Liver (tissue), 3 donors: Measurements from ENCODE around the gene COX17.

ENCODE experiments used
- FOXA1 ChIP-seq: IDR thresholded peaks from 2 replicates; pipeline ENCODE4 v1.6.1; 2016; ENCODE audit warnings: antibody characterized with exemption
- GABPA ChIP-seq, 2 donors: IDR thresholded peaks in 1 of 2; conservative IDR thresholded peaks in 1 of 2; 2 replicates each; pipeline ENCODE4 v1.6.1; 2016; ENCODE audit warnings: antibody characterized with exemption in 2 of 2, mild to moderate bottlenecking in 1 of 2, moderate library complexity in 1 of 2
- HNF4G ChIP-seq: IDR thresholded peaks from 2 replicates; pipeline ENCODE4 v1.6.1; 2016; ENCODE audit warnings: antibody characterized with exemption
- NR2F2 ChIP-seq: IDR thresholded peaks from 2 replicates; pipeline ENCODE4 v1.6.1; 2016; ENCODE audit warnings: antibody characterized with exemption
- RAD21 ChIP-seq, 2 donors: IDR thresholded peaks; 2 replicates each; pipeline ENCODE4 v1.6.1; 2016; ENCODE audit warnings: antibody characterized with exemption in 2 of 2, mild to moderate bottlenecking in 2 of 2
- RXRA ChIP-seq, 2 donors: IDR thresholded peaks; 2 replicates each; pipeline ENCODE4 v1.6.1; 2017 to 2018; ENCODE audit warnings: antibody characterized with exemption in 2 of 2, mild to moderate bottlenecking in 1 of 2
- SP1 ChIP-seq: IDR thresholded peaks from 2 replicates; pipeline ENCODE4 v1.6.1; 2018; ENCODE audit warnings: antibody characterized with exemption, mild to moderate bottlenecking
- TAF1 ChIP-seq: conservative IDR thresholded peaks from 2 replicates; pipeline ENCODE4 v1.6.1; 2016; ENCODE audit warnings: antibody characterized with exemption, mild to moderate bottlenecking
- YY1 ChIP-seq: IDR thresholded peaks from 2 replicates; pipeline ENCODE4 v1.6.1; 2016; ENCODE audit warnings: antibody characterized with exemption, mild to moderate bottlenecking
- TF ChIP-seq, protein P1 (sequence below): fragments of 150-350 bp; IDR thresholded peaks from 2 replicates; pipeline ENCODE4 v1.5.1; 2017; ENCODE audit warnings: improper control_type of control experiment, low read depth, low read length; ENCODE audit not compliant: missing input control
- TF ChIP-seq, protein P2 (sequence below): IDR thresholded peaks from 2 replicates; pipeline ENCODE4 v1.6.1; 2016; ENCODE audit warnings: antibody characterized with exemption
- TF ChIP-seq, protein P3 (sequence below): IDR thresholded peaks from 2 replicates; pipeline ENCODE4 v1.6.1; 2016; ENCODE audit warnings: antibody characterized with exemption, mild to moderate bottlenecking
- TF ChIP-seq, protein P4 (sequence below): IDR thresholded peaks from 2 replicates; pipeline ENCODE4 v1.6.1; 2016; ENCODE audit warnings: antibody characterized with exemption
- TF ChIP-seq, protein P5 (sequence below): IDR thresholded peaks from 2 replicates; pipeline ENCODE4 v1.6.1; 2016; ENCODE audit warnings: antibody characterized with exemption
- donor health status: healthy.
- donor health status: healthy.

DNA sequence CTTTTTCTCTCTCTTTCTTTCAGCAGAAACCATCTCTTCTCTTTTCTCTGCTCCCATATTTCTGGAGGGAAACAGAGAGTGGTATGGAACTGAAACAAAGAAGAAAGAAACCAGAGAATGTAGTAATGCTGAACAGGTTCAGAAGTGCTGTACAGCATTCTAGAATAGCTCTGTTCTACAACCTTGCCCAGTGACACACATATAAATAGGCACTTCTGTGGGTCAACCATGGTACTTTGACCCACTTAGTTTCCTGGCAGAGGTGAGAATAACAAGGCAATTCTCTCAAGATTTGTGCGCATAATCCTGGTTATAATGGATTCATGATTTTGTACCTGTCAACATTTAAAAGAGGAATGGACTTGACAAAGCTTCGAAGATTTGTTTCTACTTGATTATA, 37.9 kb upstream of the COX17 start:
- TF ChIP-seq, protein P1, sequence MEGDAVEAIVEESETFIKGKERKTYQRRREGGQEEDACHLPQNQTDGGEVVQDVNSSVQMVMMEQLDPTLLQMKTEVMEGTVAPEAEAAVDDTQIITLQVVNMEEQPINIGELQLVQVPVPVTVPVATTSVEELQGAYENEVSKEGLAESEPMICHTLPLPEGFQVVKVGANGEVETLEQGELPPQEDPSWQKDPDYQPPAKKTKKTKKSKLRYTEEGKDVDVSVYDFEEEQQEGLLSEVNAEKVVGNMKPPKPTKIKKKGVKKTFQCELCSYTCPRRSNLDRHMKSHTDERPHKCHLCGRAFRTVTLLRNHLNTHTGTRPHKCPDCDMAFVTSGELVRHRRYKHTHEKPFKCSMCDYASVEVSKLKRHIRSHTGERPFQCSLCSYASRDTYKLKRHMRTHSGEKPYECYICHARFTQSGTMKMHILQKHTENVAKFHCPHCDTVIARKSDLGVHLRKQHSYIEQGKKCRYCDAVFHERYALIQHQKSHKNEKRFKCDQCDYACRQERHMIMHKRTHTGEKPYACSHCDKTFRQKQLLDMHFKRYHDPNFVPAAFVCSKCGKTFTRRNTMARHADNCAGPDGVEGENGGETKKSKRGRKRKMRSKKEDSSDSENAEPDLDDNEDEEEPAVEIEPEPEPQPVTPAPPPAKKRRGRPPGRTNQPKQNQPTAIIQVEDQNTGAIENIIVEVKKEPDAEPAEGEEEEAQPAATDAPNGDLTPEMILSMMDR = no peak
- TF ChIP-seq, protein P2, sequence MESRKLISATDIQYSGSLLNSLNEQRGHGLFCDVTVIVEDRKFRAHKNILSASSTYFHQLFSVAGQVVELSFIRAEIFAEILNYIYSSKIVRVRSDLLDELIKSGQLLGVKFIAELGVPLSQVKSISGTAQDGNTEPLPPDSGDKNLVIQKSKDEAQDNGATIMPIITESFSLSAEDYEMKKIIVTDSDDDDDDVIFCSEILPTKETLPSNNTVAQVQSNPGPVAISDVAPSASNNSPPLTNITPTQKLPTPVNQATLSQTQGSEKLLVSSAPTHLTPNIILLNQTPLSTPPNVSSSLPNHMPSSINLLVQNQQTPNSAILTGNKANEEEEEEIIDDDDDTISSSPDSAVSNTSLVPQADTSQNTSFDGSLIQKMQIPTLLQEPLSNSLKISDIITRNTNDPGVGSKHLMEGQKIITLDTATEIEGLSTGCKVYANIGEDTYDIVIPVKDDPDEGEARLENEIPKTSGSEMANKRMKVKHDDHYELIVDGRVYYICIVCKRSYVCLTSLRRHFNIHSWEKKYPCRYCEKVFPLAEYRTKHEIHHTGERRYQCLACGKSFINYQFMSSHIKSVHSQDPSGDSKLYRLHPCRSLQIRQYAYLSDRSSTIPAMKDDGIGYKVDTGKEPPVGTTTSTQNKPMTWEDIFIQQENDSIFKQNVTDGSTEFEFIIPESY = no peak
- TF ChIP-seq, protein P3, sequence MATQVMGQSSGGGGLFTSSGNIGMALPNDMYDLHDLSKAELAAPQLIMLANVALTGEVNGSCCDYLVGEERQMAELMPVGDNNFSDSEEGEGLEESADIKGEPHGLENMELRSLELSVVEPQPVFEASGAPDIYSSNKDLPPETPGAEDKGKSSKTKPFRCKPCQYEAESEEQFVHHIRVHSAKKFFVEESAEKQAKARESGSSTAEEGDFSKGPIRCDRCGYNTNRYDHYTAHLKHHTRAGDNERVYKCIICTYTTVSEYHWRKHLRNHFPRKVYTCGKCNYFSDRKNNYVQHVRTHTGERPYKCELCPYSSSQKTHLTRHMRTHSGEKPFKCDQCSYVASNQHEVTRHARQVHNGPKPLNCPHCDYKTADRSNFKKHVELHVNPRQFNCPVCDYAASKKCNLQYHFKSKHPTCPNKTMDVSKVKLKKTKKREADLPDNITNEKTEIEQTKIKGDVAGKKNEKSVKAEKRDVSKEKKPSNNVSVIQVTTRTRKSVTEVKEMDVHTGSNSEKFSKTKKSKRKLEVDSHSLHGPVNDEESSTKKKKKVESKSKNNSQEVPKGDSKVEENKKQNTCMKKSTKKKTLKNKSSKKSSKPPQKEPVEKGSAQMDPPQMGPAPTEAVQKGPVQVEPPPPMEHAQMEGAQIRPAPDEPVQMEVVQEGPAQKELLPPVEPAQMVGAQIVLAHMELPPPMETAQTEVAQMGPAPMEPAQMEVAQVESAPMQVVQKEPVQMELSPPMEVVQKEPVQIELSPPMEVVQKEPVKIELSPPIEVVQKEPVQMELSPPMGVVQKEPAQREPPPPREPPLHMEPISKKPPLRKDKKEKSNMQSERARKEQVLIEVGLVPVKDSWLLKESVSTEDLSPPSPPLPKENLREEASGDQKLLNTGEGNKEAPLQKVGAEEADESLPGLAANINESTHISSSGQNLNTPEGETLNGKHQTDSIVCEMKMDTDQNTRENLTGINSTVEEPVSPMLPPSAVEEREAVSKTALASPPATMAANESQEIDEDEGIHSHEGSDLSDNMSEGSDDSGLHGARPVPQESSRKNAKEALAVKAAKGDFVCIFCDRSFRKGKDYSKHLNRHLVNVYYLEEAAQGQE = no peak
- no peak for TF ChIP-seq HNF4G
- no peak for TF ChIP-seq TAF1
- TF ChIP-seq, protein P4, sequence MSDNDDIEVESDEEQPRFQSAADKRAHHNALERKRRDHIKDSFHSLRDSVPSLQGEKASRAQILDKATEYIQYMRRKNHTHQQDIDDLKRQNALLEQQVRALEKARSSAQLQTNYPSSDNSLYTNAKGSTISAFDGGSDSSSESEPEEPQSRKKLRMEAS = no peak
- no peak for TF ChIP-seq NR2F2
- TF ChIP-seq RXRA (IDR thresholded peaks at IDR 0.05) = peak; percentile 34 to 65
- TF ChIP-seq YY1 = no peak
- no peak for TF ChIP-seq RAD21 (IDR thresholded peaks at IDR 0.05)
- no peak for TF ChIP-seq FOXA1
- TF ChIP-seq GABPA (IDR thresholded peaks at IDR 0.05 in 1 of 2, conservative IDR thresholded peaks at IDR 0.05 in 1 of 2) = no peak
- TF ChIP-seq SP1 = peak; percentile 43
- TF ChIP-seq, protein P5, sequence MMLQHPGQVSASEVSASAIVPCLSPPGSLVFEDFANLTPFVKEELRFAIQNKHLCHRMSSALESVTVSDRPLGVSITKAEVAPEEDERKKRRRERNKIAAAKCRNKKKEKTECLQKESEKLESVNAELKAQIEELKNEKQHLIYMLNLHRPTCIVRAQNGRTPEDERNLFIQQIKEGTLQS = no peak
